ENCODE data around the gene NFKBIL1.
"Not testable (repeated sequence)": the region's sequence is repeated elsewhere in the genome, so short reads cannot be mapped to it uniquely, and the experiment has no call there.

NFKBIL1 gene, protein sequence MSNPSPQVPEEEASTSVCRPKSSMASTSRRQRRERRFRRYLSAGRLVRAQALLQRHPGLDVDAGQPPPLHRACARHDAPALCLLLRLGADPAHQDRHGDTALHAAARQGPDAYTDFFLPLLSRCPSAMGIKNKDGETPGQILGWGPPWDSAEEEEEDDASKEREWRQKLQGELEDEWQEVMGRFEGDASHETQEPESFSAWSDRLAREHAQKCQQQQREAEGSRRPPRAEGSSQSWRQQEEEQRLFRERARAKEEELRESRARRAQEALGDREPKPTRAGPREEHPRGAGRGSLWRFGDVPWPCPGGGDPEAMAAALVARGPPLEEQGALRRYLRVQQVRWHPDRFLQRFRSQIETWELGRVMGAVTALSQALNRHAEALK

DNA sequence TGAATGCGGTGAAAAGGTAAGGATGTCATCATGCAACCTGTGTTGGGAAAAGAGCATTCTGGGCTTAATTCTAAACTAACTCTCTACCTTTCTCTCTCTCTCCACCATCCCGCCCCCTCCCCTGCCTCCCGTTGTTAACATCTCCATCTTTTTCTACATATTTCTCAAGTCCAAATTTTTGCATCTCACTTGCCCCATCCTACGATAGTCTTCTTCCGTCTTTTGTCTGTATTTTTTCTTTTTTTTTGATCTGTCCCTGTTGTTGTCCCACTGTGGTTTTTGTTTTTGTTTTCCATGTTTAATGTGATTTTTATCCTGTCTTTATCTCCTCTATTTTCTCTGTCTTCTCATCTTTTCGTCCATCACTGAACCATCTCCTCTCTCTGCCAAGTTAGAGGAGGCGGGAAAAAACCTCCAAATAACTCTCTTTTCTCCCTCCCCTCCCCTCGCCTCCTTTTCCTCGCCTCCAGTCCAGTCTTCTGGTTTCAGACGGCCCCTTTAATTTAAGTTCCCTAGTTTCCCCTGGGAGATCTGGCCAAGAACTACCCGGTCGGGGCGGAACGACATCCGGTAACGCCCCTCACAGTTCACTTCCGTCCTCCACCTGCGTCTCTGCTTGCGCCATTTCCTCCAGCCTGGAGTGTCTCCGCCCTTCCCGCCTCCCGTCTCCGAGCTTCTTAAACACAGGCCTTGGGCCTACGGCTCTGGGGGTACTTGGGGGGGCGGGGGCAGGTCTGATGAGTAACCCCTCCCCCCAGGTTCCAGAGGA, at the start of gene NFKBIL1:
NFKBIL1 (plus strand) TSS at position 651 of the 769 bp plus-strand sequence; CDS start at position 738, 87 bp downstream.
- DNase-seq (ENCODE audit: low read depth) = peak; percentile 79

DNA sequence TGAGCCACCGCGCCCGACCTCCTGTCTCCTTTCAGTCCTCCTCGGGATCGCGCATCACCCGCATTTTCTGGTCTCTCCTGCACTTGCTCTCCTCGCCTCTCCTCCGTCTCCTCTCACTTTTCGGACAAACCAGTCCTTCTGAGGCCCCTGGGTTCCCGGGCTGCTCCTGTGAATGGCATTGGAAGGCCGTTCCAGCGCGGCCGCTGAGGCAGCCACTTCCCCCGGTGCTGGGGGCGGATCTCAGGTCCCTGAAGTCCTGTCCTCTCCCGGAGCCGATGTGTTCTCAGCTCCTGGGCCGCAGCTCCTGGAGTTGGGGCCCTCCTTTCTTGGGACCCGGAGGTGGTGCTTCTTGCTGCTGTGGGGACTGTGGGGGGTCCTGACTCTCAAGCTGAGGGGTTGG, 48.7 kb upstream of the NFKBIL1 start:
- DNase-seq (ENCODE audit: low read depth) = no peak

DNA sequence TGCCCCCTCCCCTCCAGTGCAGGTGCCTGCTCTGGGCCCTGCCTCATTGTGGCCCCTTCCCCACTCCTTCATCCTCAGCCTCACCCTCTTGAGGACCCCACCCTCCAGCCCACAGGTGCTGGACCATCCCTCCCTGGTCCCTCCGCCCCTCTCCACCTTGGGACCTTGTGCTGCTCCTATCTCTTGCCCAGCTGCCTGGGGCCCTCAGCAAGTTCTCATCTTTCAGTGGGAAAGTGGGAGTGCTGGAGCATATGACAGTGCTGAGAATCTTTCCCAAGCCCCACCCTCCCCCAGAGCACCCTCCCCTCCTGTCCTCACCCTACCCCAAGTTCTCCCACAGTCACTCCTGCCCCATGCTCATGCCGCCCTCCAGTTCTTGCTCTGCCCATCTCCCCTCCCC, 47.8 kb upstream of the NFKBIL1 start:
- DNase-seq (ENCODE audit: low read depth) = not testable (repeated sequence)

DNA sequence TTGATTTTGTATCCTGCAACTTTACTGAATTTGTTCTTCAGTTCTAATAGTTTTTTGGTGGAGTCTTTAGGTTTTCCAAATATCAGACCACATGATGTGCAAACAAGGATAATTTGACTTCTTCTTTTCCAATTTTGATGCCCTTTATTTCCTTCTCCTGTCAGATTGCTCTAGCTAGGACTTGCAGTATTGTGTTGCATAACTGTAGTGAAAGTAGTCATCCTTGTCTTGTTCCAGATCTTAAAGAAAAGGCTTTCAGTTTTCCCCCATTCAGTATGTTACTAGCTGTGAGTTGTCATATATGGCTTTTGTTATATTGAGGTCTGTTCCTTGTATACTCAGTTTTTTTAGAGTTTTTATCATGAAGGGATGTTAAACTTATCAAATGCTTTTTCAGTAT, 44.8 kb upstream of the NFKBIL1 start:
- DNase-seq (ENCODE audit: low read depth) = no peak

DNA sequence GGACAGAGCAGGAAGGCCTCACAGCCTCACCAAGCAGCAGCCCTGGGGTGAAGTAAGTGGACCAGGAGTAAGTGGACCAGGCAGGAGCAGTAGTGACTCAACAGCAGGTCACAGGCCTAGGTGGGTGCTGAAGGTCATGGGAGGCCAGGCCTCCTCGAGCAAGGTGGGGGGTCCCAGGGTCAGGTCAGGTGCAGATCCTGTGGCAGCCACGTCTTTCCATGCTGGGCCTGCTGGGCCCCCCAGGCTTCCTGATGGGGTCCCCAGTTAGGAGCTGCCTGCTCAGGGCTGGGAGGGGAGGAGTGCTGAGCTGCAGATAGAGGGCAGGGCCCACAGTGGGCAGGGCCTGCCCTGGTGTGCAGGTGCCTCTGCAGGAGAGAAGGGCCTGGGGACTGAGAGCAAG, 38.4 kb upstream of the NFKBIL1 start:
- DNase-seq (ENCODE audit: low read depth) = not testable (repeated sequence)

DNA sequence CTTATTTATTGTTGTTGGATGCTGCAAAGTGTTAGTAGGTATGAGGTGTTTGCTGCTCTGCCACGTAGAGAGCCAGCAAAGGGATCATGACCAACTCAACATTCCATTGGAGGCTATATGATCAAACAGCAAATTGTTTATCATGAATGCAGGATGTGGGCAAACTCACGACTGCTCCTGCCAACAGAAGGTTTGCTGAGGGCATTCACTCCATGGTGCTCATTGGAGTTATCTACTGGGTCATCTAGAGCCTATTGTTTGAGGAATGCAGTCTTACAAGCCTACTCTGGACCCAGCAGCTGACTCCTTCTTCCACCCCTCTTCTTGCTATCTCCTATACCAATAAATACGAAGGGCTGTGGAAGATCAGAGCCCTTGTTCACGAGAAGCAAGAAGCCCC, 37.4 kb upstream of the NFKBIL1 start:
- no peak for DNase-seq (ENCODE audit: low read depth)

DNA sequence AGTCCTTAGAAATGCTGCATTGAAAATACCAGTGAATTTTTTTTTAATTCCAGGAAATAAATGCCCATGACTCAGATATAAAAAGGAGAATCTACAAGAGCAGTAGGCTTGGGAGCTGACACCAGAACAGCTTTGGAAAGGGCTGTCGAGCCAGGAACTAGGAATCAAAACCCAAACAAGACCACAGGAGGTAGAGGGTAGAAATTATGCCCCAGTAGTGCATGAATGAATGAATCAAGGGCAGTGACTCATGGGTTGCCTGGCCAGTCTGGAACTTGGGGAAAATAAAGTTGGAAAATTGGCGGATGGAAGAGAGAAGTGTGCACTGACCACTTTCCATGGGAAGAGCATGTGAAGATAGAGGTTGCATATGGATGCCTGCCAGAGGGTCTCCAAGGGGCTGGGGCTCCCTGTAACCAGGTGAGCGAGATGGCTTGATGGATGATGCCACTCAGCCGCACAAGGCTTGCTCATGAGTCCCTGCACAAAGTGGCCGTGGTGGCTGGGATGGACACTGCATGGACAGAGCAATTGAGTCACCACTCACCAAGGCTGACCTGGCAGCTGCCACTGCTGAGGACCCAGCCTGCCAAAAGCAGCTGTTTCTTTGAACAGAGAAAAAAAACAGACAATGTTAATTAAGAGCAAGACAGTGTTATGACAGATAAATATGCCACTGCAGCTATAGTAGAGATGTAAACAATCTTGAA, 33.8 kb upstream of the NFKBIL1 start:
- DNase-seq (ENCODE audit: low read depth) = no peak

DNA sequence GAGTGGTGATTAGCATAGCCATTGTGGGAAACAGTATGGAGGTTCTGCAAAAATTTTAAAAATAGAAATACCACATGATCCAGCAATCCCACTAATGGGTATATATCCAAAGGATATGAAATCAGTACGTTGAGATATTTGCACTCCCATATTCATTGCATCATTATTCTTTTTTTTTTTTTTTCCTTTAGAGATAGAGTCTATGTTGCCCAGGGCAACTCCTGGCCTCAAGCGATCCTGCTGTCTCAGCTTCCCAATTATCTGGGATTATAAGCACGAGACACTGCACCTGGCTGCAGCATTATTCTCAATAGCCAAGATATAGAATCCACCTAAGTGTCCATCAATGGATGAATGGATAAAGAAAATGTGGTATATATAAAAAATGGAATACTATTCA, 25.6 kb upstream of the NFKBIL1 start:
- DNase-seq (ENCODE audit: low read depth) = no peak

DNA sequence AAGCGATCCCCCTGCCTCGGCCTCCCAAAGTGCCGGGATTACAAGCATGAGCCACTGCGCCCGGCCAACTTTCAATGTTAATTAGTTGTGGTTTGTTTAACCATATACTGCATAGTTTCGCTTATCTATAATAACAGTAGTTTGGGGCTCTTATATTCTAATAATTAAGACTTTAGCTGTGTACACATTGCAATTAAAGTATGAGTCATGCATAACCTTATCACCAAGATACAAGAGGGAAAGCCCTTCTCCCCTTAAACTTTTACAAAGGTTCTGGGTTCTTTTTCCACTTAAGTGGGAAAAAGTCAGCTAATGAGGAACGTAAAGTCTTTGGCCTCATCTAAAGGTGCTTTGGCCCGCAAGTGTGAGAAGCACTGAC, 21.9 kb upstream of the NFKBIL1 start:
- no peak for DNase-seq (ENCODE audit: low read depth)

DNA sequence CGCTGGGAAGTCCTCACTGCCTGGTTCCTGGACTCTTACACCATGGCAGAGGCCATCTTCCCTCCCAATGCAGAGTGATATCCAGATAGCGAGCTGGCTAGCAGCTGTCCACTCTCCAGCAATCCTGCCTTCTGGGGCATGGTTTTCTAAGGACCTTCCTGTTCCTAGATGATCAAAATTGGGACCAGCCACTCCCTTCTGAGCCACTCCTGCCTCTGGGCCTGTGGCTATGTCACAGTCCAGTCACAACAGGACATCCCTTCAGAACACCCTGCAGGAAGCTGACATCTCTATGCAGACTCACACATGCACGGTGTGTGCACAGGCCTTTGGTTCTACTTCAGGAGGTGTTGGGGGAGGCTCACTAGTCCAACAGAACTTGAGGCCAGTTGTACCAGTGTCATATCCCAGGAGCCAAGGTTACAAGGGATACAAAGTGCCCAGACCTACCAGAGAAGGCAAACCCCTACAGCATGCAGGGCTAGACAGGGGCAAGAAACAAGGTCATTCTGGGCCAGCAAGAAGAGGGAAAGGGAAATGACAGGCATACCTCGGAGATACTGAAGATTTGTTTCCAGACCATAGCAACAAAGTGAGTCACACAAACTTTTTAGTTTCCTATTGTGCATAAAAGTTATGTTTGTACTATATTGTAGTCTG, 21.3 kb upstream of the NFKBIL1 start:
- DNase-seq (ENCODE audit: low read depth) = no peak

DNA sequence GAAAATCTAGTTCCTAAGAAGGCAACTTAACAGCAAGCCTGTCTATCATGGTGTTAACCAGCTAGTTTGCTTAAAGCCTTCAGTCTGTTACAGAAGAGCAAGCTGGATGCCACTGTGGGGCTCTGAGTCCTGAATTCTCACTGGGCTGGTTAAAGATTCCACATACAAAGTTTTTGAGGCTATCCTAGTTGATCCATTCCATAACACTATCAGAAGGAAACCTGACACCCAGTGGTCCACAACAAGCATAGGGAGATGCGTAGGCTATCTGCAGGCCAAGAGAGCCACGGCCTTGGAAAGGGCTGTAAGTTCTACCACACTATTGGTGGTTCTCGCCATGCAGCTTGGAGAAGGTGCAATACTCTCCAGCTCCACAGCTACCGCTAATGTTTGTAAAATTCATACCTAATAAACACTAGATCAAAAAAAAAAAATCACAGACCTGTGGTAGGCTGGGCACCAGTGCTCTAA, 19.1 kb upstream of the NFKBIL1 start:
- no peak for DNase-seq (ENCODE audit: low read depth)

DNA sequence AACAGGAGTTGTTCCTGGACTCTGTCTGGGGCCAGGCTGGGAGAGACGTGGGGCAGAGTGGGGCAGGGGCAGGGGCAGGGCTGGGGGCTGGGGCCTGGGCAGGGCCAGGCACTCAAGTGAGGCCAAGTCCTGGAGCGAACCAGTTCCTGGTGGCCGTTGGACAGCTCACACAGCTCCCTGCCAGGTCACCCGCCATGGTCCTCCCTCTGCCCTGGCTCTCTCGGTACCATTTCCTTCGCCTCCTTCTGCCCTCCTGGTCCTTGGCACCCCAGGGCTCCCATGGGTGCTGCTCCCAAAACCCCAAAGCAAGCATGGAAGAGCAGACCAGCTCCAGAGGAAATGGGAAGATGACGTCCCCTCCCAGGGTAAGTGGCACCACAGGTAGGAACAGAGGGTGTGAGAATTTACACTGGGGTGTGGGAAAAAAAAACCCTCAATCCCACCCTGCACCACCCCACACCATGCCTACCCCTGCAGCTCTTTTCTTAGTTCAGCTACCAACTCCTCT, 18.5 kb upstream of the NFKBIL1 start, which contains the start of gene MCCD1:
MCCD1 (plus strand) TSS at position 142 of the 508 bp plus-strand sequence; CDS start at position 195, 53 bp downstream.
- DNase-seq (ENCODE audit: low read depth) = no peak

DNA sequence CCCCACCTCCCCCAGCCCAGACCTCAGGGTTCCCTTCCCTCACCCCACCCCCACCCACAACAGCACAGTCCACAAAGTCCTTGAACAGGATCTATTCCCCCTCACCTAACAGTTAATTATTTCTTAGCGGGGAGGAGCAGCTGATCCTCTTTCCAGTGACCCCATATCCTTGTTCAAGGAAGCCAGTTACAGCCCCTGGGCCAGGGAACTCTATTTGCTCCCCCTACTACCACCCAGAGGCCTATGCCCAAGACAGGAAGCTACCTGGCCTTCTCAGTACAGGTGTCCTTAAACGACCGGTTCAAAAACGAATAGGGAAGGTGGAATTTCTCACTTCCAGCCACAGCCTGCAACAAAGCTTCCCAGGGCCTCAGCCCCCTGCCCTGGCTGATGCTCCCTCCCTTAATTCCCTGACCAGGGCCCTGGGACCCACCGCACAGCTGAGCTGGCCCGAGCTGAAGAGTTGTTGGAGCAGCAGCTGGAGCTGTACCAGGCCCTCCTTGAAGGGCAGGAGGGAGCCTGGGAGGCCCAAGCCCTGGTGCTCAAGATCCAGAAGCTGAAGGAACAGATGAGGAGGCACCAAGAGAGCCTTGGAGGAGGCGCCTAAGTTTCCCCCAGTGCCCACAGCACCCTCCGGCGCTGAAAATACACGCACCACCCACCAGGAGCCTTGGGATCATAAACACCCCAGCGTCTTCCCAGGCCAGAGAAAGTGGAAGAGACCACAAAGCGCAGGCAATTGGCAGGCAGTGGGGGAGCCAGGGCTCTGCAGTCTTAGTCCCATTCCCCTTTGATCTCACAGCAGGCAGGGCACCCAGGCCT, 17.9 kb upstream of the NFKBIL1 start:
- DNase-seq (ENCODE audit: low read depth) = no peak

DNA sequence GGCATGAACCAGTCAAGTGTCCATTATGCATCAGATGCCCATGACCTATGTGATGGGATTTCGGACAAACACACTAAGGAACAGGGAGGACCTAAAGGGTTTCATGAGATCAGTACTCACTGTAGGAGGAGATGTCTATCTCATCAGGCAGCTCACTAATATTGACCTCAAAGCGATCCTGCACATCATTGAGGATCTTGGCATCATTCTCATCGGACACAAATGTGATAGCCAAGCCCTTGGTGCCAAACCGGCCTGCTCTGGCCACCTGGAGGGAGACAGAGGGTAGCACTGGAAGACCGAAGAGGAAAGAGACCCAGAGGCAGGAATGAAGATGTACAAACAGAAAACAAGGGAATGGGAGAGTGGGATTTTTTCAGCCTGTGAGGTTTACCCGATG, 16.7 kb upstream of the NFKBIL1 start:
- DNase-seq (ENCODE audit: low read depth) = no peak

DNA sequence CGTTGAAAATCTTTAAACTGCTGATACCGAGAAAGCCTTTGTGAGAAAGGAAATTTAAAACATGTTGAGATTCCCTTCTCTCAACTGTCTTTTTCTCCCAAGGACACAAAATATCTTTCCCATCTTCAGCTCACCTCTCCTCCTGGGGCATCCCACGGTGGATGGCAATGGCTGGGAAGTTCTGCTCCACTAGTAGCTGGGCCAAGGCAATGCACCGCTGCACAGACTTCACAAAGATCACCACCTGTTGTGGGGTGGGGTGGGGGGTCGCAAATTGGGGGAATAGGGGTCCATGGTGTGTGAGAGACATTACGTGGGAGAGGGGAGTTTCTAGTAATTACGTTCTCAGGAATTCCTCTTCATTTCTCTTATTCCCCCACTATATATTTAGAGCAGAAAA, 16.2 kb upstream of the NFKBIL1 start:
- DNase-seq (ENCODE audit: low read depth) = no peak

DNA sequence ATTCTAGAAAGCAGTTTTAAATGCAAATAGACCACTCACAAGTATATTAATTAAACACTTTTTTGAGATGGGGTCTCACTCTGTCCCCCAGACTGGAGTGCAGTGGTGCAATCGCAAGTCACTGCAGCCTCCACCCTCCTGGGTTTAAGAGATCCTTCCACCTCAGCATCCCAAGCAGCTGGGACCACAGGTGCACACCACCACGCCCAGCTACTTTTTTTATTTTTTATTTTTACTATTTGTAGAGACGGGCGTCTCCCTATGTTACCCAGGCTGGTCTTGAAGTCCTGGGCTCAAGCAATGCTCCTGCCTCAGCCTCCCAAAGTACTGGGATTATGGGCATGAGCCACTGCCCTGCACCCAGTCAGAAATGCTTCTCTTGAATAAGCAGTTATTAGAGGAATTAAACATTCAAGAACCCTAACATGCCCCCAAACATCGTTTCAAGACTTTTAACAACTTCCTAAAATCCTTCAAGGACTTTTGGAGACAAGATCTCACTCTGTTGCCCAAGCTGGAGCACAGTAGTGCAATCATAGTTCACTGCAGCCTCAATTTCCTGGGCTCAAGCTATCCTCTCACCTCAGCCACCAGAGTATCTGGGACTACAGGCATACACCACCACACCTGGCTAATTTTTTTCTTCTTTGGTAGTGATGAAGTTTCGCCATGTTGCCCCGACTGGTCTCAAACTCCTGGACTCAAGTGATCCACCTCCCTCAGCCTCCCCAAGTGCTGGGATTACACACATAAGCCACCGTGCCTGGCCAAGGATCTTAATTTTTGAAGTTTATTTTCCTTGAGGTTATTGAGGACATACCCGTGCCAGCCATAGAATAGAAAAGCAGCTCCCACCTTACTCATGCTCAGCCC, 15.4 kb upstream of the NFKBIL1 start:
- no peak for DNase-seq (ENCODE audit: low read depth)

DNA sequence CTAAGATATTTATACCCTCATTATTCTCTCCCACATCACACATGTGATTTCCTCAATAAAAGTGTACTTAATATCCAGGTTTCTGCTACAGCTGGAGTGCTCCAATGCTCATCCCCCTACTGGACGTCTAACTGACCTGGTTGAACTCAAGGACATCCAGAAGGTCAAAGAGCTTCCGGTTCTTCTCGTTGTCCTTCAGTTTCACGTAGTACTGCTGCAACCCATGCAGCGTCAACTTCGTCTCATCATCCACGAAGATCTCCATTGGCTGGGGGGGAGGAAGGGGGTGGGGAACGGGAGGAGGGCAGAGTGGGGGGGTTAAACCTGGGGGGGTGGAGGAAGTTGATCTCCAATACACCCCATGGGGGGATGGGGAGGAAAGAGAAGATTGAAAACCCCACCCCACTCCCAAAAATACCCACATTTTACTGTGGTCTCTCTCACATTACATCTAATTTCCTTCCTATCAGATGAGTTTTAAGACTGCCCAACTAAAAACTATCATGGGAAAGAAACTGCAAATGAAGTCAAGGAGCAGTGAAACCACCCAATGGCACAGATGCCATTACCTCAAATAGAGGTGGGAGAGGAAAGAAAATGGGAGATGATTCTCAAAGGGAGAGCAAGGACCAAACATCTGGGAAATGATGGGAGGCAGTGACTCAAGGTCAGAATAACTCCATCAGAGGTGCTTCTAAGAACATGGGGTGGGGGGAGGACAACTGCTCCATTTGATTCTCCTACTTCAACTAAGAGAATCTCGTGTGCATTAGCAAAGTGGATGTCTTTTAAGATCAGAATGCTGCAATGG, 14.6 kb upstream of the NFKBIL1 start:
- no peak for DNase-seq (ENCODE audit: low read depth)

DNA sequence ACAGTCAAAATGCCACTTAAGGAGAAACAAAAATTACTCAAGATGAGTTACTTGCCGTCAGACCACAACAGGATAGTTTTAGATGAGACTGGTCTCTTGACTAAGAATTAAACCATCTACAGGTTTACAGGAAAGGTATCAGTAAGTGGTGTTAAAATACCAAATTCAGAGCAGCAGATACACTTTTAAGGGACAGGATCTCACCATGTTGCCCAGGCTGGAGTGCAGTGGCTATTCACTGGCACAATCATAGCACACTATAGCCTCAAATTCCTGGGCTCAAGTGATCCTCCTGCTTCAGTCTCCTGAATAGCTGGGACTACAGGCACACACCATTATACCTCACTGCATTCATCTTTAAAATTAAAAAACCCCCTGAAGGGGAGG, 14.0 kb upstream of the NFKBIL1 start:
- DNase-seq (ENCODE audit: low read depth) = no peak

DNA sequence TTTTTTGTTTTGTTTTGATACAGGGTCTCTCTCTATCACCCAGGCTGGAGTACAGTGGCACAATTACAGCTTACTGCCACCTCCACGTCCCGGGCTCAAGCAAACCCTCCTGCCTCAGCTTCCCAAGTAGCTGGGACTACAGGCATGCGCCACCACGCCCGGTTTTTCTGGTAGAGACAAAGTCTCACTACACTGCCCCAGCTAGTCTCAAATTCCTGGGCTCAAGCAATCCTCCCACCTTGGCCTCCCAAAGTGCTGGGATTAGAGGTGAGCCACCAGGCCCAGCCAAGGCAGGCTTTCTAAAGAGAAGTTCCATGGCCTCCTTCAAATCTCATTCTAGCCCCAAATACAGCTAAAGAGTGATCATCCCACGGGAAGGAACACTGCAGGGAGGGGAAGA, 13.4 kb upstream of the NFKBIL1 start:
- no peak for DNase-seq (ENCODE audit: low read depth)

Data from activated T-cell treated with anti-CD3 and anti-CD28 coated beads for 1 hour (primary cell).